K562 (cell line): ENCODE measurements around the gene CRYZL1. TPM values are rescaled to one million over a fixed set of nuclear protein-coding genes. Genes with fewer than 3 reads are reported as not detected.
A peak's percentile ranks its signal among the peaks of the same experiment; 100 is the strongest.

Source experiments
- ATAC-seq: fragments of 200-7000 bp; cut with Tn5 transposase; 3 replicates; pipeline ENCODE4 v1.9.1; 2020; ENCODE audit warnings: moderate library complexity
- BruUV-seq: library from RNA; stranded (reverse); fragments of 400-500 nt; replicated peaks from 2 replicates; lab custom pipeline; 2021; lab: Mats Ljungman, UMichigan
- CTCF ChIA-PET: fragments of 300-600 bp; formaldehyde crosslinking; extraction: SDS; loops from one replicate; lab custom pipeline; 2021; ENCODE audit warnings: low intra/inter-chr PET ratio; lab: Yijun Ruan, JAX
- POLR2A ChIA-PET: fragments of 300-600, 350-650 bp; sonication (Branson Sonifier 250); formaldehyde crosslinking; extraction: SDS; loops from one replicate; lab custom pipeline; 2021; ENCODE audit warnings: antibody characterized with exemption, inconsistent platforms; lab: Yijun Ruan, JAX
- DNase-seq, 4 experiments: peaks; one replicate each; pipeline versions ENCODE4 v3.0.0 to v3.0.0-alpha.2; 2011 to 2018; ENCODE audit warnings: low spot score in 3 of 4, mixed read lengths in 3 of 4; ENCODE audit errors: extremely low read depth in 1 of 4
- FAIRE-seq: peaks from 2 replicates; lab custom pipeline; 2011; peaks lifted over from hg19 to GRCh38; lab: Jason Lieb, UNC
- H2AFZ ChIP-seq: 2 replicates; pipeline ENCODE4 v1.6.0; 2011; ENCODE audit warnings: low read depth, low read length, control low read depth, inconsistent platforms
- H3K27ac ChIP-seq: fragments of 200-600 bp; 3 replicates; pipeline ENCODE4 v1.8.0; 2011; ENCODE audit warnings: low read depth, mild to moderate bottlenecking, control low read depth, inconsistent platforms, low read length, moderate library complexity, mixed read lengths; ENCODE audit errors: extremely low read depth
- H3K27me3 ChIP-seq, 2 experiments: fragments of 300-600 bp in 1 of 2; 2 replicates in 1 of 2; 3 replicates in 1 of 2; pipeline versions ENCODE4 v1.6.0 to v1.8.0; 2011; ENCODE audit warnings: inconsistent platforms in 2 of 2, low read length in 2 of 2, mild to moderate bottlenecking in 1 of 2, mixed read lengths in 1 of 2, moderate library complexity in 1 of 2; ENCODE audit not compliant: control insufficient read depth in 2 of 2, insufficient read depth in 2 of 2
- H3K36me3 ChIP-seq: fragments of 300-600 bp; 3 replicates; pipeline ENCODE4 v1.8.0; 2011; ENCODE audit warnings: mild to moderate bottlenecking, low read length, inconsistent platforms; ENCODE audit not compliant: control insufficient read depth, insufficient read depth
- H3K4me1 ChIP-seq, 2 experiments: fragments of 200-600 bp in 1 of 2; replicated peaks in 1 of 2; 2 replicates in 1 of 2; 3 replicates in 1 of 2; pipeline versions ENCODE4 v1.5.1 to v1.8.0; 2011; ENCODE audit warnings: inconsistent platforms in 2 of 2, low read length in 2 of 2, mild to moderate bottlenecking in 1 of 2, mixed read lengths in 1 of 2, moderate library complexity in 1 of 2; ENCODE audit not compliant: control insufficient read depth in 2 of 2, insufficient read depth in 2 of 2
- H3K4me2 ChIP-seq: 2 replicates; pipeline ENCODE4 v1.6.1; 2011; ENCODE audit warnings: low read length, control low read depth, inconsistent platforms, mixed read lengths; ENCODE audit not compliant: insufficient read depth
- H3K4me3 ChIP-seq: fragments of 200-600 bp; sonication (generic), shearing (Covaris generic); 2 replicates; pipeline ENCODE4 v1.5.1; 2016; ENCODE audit warnings: control low read depth, inconsistent platforms
- H3K79me2 ChIP-seq: fragments of 200-600 bp; 3 replicates; pipeline ENCODE4 v1.8.0; 2011; ENCODE audit warnings: low read length, inconsistent platforms; ENCODE audit not compliant: control insufficient read depth, insufficient read depth
- H3K9ac ChIP-seq, 2 experiments: 2 replicates each; pipeline versions ENCODE4 v1.6.0 to v1.6.1; 2011; ENCODE audit warnings: low read depth in 2 of 2, low read length in 2 of 2, control low read depth in 1 of 2, inconsistent platforms in 1 of 2, mild to moderate bottlenecking in 1 of 2, mixed read lengths in 1 of 2; ENCODE audit not compliant: insufficient read depth in 1 of 2
- H3K9me1 ChIP-seq: one replicate; pipeline ENCODE4 v1.6.0; 2011; ENCODE audit warnings: inconsistent platforms, mild to moderate bottlenecking, low read length, moderate library complexity; ENCODE audit not compliant: control insufficient read depth, insufficient read depth
- H3K9me3 ChIP-seq: replicated peaks from 2 replicates; pipeline ENCODE4 v1.5.1; 2011; ENCODE audit warnings: low read depth, low read length, inconsistent platforms; ENCODE audit not compliant: control insufficient read depth, insufficient read depth
- H4K20me1 ChIP-seq: replicated peaks from 2 replicates; pipeline ENCODE4 v1.6.1; 2011; ENCODE audit warnings: low read length, inconsistent platforms, mixed read lengths; ENCODE audit not compliant: control insufficient read depth, insufficient read depth
- C11orf30 ChIP-seq: fragments of 450-650 bp; IDR thresholded peaks from 2 replicates; pipeline ENCODE4 v1.6.1; 2016; ENCODE audit warnings: low read depth, mild to moderate bottlenecking
- CBFB ChIP-seq: sonication (generic); formaldehyde crosslinking; IDR thresholded peaks from 2 replicates; pipeline ENCODE4 v1.4.0; 2020; ENCODE audit warnings: mild to moderate bottlenecking, missing genetic modification reagents
- POLR2G ChIP-seq: fragments of 200-400 bp; formaldehyde crosslinking; IDR thresholded peaks from 2 replicates; pipeline ENCODE4 v1.6.1; 2017; ENCODE audit warnings: low read depth, mild to moderate bottlenecking, antibody characterized with exemption, low read length, moderate library complexity
- RBM34 ChIP-seq: fragments of 200-400 bp; formaldehyde crosslinking; IDR thresholded peaks from 2 replicates; pipeline ENCODE4 v1.6.1; 2018; ENCODE audit warnings: low read length, borderline replicate concordance; ENCODE audit not compliant: insufficient read depth
- THRAP3 ChIP-seq: fragments of 450-650 bp; IDR thresholded peaks from 2 replicates; pipeline ENCODE4 v1.6.1; 2016; ENCODE audit warnings: mild to moderate bottlenecking, inconsistent platforms, borderline replicate concordance
- ZNF175 ChIP-seq: fragments of 200-800 bp; sonication (Bioruptor generic); IDR thresholded peaks from 2 replicates; pipeline ENCODE4 v1.6.1; 2016; ENCODE audit warnings: low read depth, mild to moderate bottlenecking, missing genetic modification characterization, missing compliant biosample characterization
- WGBS: fragments of 100-300 bp; shearing (Covaris generic); methylation state at CpG from one replicate; pipeline ENCODE4 v1.1.6; 2016; ENCODE audit warnings: low coverage, mixed read lengths; ENCODE audit not compliant: insufficient coverage; ENCODE audit errors: missing lambda C conversion rate; 5-methylcytosine and 5-hydroxymethylcytosine counted together
- in situ Hi-C: fragments of 300-500 bp; cut with MboI; formaldehyde crosslinking; loops from 4 replicates; pipeline ENCODE4 v1.15.0; 2018; ENCODE audit warnings: inconsistent platforms, mixed read lengths
- intact Hi-C: fragments of 100-400 bp; cut with micrococcal nuclease; formaldehyde crosslinking; loops from 2 replicates; pipeline ENCODE4 v1.14.2; 2022
- polyA plus RNA-seq, 8 experiments: library from polyadenylated mRNA; depleted of rRNA in 4 of 8; stranded (reverse) in 5 of 8; unstranded in 3 of 8; fragments of >200 nt; fragmentation: Nextera tagmentation in 2 of 8; fragmentation: Illumina TruSeq in 1 of 8; extraction: Ambion mirVana in 2 of 8; extraction: Trizol in 1 of 8; gene quantifications; 2 replicates each; pipeline versions ENCODE4 v1.2.1 to v1.2.3, GENCODE V29; 2011 to 2014; ENCODE audit warnings: inconsistent platforms in 1 of 8, missing spikeins in 1 of 8
- total RNA-seq, 7 experiments: library from RNA; depleted of rRNA in 6 of 7; stranded (reverse); fragments of >200 nt in 6 of 7; fragmentation: Illumina TruSeq in 2 of 7; extraction: Trizol in 2 of 7; gene quantifications; 2 replicates each; pipeline versions ENCODE4 v1.2.1 to v1.2.3, GENCODE V29; 2011 to 2021; ENCODE audit warnings: low replicate concordance in 1 of 7
- TF ChIP-seq, protein P1 (sequence below): sonication (generic); formaldehyde crosslinking; IDR thresholded peaks from 2 replicates; pipeline ENCODE4 v1.5.0; 2020; ENCODE audit warnings: missing genetic modification reagents

CRYZL1 gene
- total and polyA plus RNA-seq, 9 of the 15 experiments (the other 6 are each of a cell fraction or from before 2014, with no cell fraction given), result 19.9 to 98.2 (median 39.2) TPM

DNA sequence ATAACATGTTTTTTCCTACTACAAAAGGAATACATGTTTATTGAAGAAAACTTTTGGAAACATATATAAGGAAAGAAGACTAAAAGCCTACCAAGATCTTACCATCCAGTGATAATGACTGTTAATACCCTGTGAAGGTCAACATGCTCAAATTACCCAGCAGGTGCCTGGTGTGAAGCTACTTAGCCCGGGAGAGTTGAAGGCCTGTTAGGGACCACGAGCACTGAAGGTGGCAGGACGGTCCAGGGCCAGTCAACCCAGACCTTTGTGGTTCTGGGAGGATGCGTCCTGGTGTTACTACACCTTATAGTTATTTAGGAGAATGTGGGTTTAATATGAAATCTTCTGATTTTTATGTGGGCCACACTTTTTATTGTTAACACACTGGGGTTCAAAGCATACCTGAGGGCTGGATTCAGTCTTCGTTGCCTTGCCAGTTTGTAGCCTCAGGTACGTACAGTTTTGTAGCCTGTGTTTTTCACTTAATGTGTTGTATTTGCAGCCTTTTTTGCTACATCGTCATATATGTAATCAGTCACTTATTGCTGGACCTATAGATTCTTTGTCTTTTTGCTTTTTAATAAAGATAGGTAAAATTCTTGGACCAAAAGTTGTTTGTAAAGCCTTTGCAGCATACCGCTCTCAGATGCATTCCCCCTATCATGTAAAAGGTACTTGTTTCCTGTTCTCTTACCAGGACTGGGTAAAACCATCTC lies 10.6 kb upstream of the CRYZL1 start:
- Histone ChIP-seq H2AFZ (no peak overlapping the region), H3K4me2 (no peak overlapping the region), H4K20me1 (no peaks in the 10 kb centered on the region), H3K9me1 (no peaks in the 10 kb centered on the region), H3K9me3 (no peaks in the 10 kb centered on the region), H3K9ac (no peak overlapping the region), H3K4me3 (no peak overlapping the region), H3K27me3 (peaks cover 0 to 3% of the 10 kb centered on the region in 2 experiments; a peak in 2 of 5 replicates), H3K36me3 (no peaks in the 10 kb centered on the region), H3K4me1 (peaks cover 5 to 6% of the 10 kb centered on the region in 2 experiments; a peak in 3 of 5 replicates), H3K27ac (no peak overlapping the region), H3K79me2 (no peaks in the 10 kb centered on the region)
- FAIRE-seq, result no peak
- no TSS peak for BruUV-seq
- peak; percentile 13; the same call in 1 of the 2 replicates for TF ChIP-seq C11orf30
- TF ChIP-seq ZNF175, result no peak
- POLR2A ChIA-PET, result no interaction called here
- WGBS, result 35% methylated on average over 8 of the region's 8 CpGs
- no peak for ATAC-seq
- CTCF ChIA-PET, result no interaction called here
- DNase-seq, result no peak
- intact Hi-C loops (no loop called here), in situ Hi-C loops (no loop called here)

DNA sequence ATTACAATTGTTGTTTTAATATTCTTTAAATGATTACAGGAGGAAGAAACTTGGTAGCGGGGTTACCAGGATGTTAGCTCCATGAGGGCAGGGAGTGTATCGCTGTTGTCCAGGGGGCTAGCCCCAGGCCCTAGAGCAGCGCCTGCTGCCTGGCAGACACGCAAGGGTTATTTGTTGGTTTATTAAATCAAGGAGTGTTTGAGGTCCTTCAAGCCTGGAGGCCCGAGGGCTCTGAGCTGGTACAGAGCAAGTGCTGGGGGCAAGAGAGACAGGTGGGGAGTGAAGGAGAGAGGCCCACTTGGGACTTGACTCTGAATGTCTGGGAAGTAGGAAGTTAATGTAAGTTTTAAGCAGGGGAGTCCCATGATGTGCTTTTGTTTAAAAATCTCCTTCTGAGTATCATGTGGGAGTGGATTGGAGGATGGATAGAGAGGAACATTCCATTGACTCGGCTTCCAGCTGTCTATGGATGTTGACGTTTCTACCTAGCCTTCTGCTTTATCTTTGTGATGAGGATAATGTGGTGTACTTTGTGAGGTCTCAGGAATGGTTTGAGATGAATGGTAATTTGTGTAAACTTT lies 9.5 kb upstream of the CRYZL1 start:
- H3K4me3 ChIP-seq, result no peak overlapping the region
- DNase-seq (no peak), FAIRE-seq (no peak), ATAC-seq (no peak)
- H3K36me3 ChIP-seq, result no peaks in the 10 kb centered on the region
- H3K27ac ChIP-seq, result no peak overlapping the region
- no peak overlapping the region for H2AFZ ChIP-seq
- CTCF ChIA-PET, result no interaction called here
- BruUV-seq, result no TSS peak
- H3K4me2 ChIP-seq, result no peak overlapping the region
- TF ChIP-seq POLR2G (no peak), RBM34 (no peak), CBFB (CRISPR knock-in tag) (no peak), THRAP3 (no peak)
- TF ChIP-seq, protein P1, sequence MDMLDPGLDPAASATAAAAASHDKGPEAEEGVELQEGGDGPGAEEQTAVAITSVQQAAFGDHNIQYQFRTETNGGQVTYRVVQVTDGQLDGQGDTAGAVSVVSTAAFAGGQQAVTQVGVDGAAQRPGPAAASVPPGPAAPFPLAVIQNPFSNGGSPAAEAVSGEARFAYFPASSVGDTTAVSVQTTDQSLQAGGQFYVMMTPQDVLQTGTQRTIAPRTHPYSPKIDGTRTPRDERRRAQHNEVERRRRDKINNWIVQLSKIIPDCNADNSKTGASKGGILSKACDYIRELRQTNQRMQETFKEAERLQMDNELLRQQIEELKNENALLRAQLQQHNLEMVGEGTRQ (CRISPR knock-in tag), result no peak
- no peaks in the 10 kb centered on the region for H3K9me1 ChIP-seq
- WGBS, result 37% methylated on average over 7 of the region's 7 CpGs
- POLR2A ChIA-PET, result interaction anchor here (0.6 to 1.2 kb wide), 2 partner anchors 9 to 13 kb away, joined by 3 to 4 read pairs; partner anchors contain the start of genes CRYZL1 and ITSN1
- in situ Hi-C loops, result no loop called here
- H4K20me1 ChIP-seq, result no peaks in the 10 kb centered on the region
- no peaks in the 10 kb centered on the region for H3K9me3 ChIP-seq
- H3K79me2 ChIP-seq, result no peaks in the 10 kb centered on the region
- no peak overlapping the region for H3K9ac ChIP-seq
- peaks cover 3 to 5% of the 10 kb centered on the region in 2 experiments; a peak in 1 of 5 replicates for H3K4me1 ChIP-seq
- peaks cover 0 to 3% of the 10 kb centered on the region in 2 experiments; a peak in 2 of 5 replicates for H3K27me3 ChIP-seq
- intact Hi-C loops, result no loop called here
